Spleen (tissue), 7 donors: Measurements from ENCODE around the gene PRKAR2A.

Source experiments
- POLR2AphosphoS5 ChIP-seq, 3 donors: sonication (generic); formaldehyde crosslinking; IDR thresholded peaks; one replicate each; pipeline ENCODE4 v1.5.1; 2017; ENCODE audit warnings: antibody characterized with exemption in 3 of 3
- TF ChIP-seq, protein P1 (sequence below), 11 experiments: fragments of 200-600 bp in 7 of 11; fragments of 450-650 bp in 4 of 11; sonication (generic) in 4 of 11; IDR thresholded peaks in 8 of 11; conservative IDR thresholded peaks in 3 of 11; 1 replicate in 7 of 11; 2 replicates in 4 of 11; pipeline versions ENCODE4 v1.4.0 to v1.8.0; 2016 to 2021; ENCODE audit warnings: antibody characterized with exemption in 11 of 11, inconsistent platforms in 4 of 11, mild to moderate bottlenecking in 1 of 11
- donor health status: DM: no; HTN: no; CAD: no; lungs with moderate emphysema.
- donor health status: DM: no; HTN: no; CAD: no.
- donor health status: DM: no; HTN: no; CAD: no.

DNA sequence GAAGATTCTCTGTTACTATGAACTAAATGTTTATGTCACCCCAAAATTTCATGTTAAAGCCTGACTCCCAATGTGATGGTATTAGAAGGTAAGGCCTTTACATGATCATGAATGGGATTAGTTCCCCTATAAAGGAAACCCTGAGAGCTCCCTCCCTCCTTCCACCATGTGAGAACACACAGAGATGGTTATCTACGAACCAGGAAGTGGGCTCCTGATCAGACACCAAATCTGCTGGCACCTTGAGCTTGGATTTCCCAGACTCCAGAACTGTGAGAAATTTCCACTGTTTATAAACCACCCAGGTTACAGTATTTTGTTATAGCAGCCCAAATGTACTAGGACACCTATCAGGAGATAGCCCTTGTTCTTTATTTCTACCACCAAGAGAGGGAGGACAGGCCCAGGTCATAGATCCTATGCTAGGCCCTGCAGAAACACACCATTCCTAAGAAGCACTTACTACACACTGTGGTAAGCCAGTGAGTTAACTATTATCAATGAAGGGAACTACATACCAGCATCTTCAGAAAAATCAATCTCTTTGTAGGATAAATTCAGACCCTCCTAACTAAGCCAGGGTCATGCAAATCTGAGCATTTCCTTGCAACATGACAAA lies 59.0 kb downstream of the PRKAR2A start:
- TF ChIP-seq, protein P1, sequence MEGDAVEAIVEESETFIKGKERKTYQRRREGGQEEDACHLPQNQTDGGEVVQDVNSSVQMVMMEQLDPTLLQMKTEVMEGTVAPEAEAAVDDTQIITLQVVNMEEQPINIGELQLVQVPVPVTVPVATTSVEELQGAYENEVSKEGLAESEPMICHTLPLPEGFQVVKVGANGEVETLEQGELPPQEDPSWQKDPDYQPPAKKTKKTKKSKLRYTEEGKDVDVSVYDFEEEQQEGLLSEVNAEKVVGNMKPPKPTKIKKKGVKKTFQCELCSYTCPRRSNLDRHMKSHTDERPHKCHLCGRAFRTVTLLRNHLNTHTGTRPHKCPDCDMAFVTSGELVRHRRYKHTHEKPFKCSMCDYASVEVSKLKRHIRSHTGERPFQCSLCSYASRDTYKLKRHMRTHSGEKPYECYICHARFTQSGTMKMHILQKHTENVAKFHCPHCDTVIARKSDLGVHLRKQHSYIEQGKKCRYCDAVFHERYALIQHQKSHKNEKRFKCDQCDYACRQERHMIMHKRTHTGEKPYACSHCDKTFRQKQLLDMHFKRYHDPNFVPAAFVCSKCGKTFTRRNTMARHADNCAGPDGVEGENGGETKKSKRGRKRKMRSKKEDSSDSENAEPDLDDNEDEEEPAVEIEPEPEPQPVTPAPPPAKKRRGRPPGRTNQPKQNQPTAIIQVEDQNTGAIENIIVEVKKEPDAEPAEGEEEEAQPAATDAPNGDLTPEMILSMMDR (IDR thresholded peaks at IDR 0.05 in 8 of 11, conservative IDR thresholded peaks at IDR 0.05 in 3 of 11): no peak
- TF ChIP-seq POLR2AphosphoS5 (IDR thresholded peaks at IDR 0.05): no peak
